CD4-positive, alpha-beta T cell (primary cell): ENCODE results near the gene SMTNL1. TPM values are rescaled to one million over a fixed set of nuclear protein-coding genes. Genes with fewer than 3 reads are reported as not detected.
A peak's percentile ranks its signal among the peaks of the same experiment; 100 is the strongest.

ENCODE experiments used
- ATAC-seq: fragments of 200-7000 bp; cut with Tn5 transposase; one replicate; pipeline ENCODE4 v1.10.0; 2022; ENCODE audit warnings: mild to moderate bottlenecking; ENCODE audit not compliant: poor library complexity
- CTCF ChIA-PET: fragments of 350-600 bp; sonication (Branson Sonifier 250); formaldehyde crosslinking; loops from one replicate; lab custom pipeline; 2021; ENCODE audit warnings: antibody characterized with exemption, inconsistent platforms; lab: Charles Lee
- POLR2A ChIA-PET: fragments of 350-600 bp; sonication (Branson Sonifier 250); formaldehyde crosslinking; loops from one replicate; lab custom pipeline; 2021; ENCODE audit warnings: antibody characterized with exemption, inconsistent platforms; lab: Charles Lee
- DNase-seq, 14 experiments: peaks; one replicate each; pipeline ENCODE4 v3.0.0-alpha.2; 2013 to 2020; ENCODE audit warnings: mixed read lengths in 2 of 14
- H3K27ac ChIP-seq, 2 donors: one replicate each; pipeline versions ENCODE4 v1.5.1 to v1.7.0; 2013; ENCODE audit warnings: low read length in 2 of 2, low read depth in 1 of 2, mild to moderate bottlenecking in 1 of 2
- H3K27me3 ChIP-seq, 2 experiments: 1 replicate in 1 of 2; 2 replicates in 1 of 2; pipeline versions ENCODE4 v1.6.1 to v1.7.0; 2013; ENCODE audit warnings: low read length in 2 of 2, control low read depth in 1 of 2, mild to moderate bottlenecking in 1 of 2, moderate library complexity in 1 of 2; ENCODE audit not compliant: insufficient read depth in 2 of 2, control insufficient read depth in 1 of 2
- H3K36me3 ChIP-seq: one replicate; pipeline ENCODE4 v1.6.1; 2013; ENCODE audit warnings: low read length, control low read depth; ENCODE audit not compliant: insufficient read depth
- H3K4me1 ChIP-seq: one replicate; pipeline ENCODE4 v1.6.1; 2013; ENCODE audit warnings: low read length, control low read depth; ENCODE audit not compliant: insufficient read depth
- H3K4me3 ChIP-seq: one replicate; pipeline ENCODE4 v1.5.1; 2013; ENCODE audit warnings: mild to moderate bottlenecking, low read length, moderate library complexity
- H3K9me3 ChIP-seq, 2 experiments: 1 replicate in 1 of 2; 2 replicates in 1 of 2; pipeline versions ENCODE4 v1.6.1 to v1.7.0; 2013; ENCODE audit warnings: low read length in 2 of 2, mild to moderate bottlenecking in 2 of 2, control low read depth in 1 of 2, moderate library complexity in 1 of 2; ENCODE audit not compliant: control insufficient read depth in 1 of 2, insufficient read depth in 1 of 2
- H3K27ac Mint-ChIP-seq: one replicate; pipeline ENCODE4 v1.8.0; 2020; ENCODE audit warnings: mixed read lengths
- H3K27me3 Mint-ChIP-seq: one replicate; pipeline ENCODE4 v1.8.0; 2021; ENCODE audit warnings: mixed read lengths
- H3K36me3 Mint-ChIP-seq: one replicate; pipeline ENCODE4 v1.8.0; 2021; ENCODE audit warnings: low read depth, mixed read lengths
- H3K4me1 Mint-ChIP-seq: one replicate; pipeline ENCODE4 v1.8.0; 2021; ENCODE audit warnings: low read depth, mixed read lengths
- H3K4me3 Mint-ChIP-seq: one replicate; pipeline ENCODE4 v1.8.0; 2020; ENCODE audit warnings: mild to moderate bottlenecking, mixed read lengths
- H3K9me3 Mint-ChIP-seq: one replicate; pipeline ENCODE4 v1.8.0; 2020; ENCODE audit warnings: mixed read lengths
- CTCF ChIP-seq: fragments of 200-600 bp; IDR thresholded peaks from one replicate; pipeline ENCODE4 v1.8.0; 2022; ENCODE audit warnings: antibody characterized with exemption, mild to moderate bottlenecking
- intact Hi-C, 2 experiments: fragments of 100-400 bp; cut with DNase I in 1 of 2; cut with micrococcal nuclease in 1 of 2; formaldehyde crosslinking; loops; one replicate each; pipeline versions ENCODE4 v1.15.1 to v1.9.0; 2023 to 2025; cut with DNase I, micrococcal nuclease
- total RNA-seq, 174 experiments: library from RNA in 2 of 174; stranded (reverse) in 2 of 174; gene quantifications; one replicate each; pipeline ENCODE4 v1.2.3 and lab custom pipeline; 2021 to 2026

The SMTNL1 gene
- total RNA-seq, 2 experiments from 2014 or later, result not detected

DNA sequence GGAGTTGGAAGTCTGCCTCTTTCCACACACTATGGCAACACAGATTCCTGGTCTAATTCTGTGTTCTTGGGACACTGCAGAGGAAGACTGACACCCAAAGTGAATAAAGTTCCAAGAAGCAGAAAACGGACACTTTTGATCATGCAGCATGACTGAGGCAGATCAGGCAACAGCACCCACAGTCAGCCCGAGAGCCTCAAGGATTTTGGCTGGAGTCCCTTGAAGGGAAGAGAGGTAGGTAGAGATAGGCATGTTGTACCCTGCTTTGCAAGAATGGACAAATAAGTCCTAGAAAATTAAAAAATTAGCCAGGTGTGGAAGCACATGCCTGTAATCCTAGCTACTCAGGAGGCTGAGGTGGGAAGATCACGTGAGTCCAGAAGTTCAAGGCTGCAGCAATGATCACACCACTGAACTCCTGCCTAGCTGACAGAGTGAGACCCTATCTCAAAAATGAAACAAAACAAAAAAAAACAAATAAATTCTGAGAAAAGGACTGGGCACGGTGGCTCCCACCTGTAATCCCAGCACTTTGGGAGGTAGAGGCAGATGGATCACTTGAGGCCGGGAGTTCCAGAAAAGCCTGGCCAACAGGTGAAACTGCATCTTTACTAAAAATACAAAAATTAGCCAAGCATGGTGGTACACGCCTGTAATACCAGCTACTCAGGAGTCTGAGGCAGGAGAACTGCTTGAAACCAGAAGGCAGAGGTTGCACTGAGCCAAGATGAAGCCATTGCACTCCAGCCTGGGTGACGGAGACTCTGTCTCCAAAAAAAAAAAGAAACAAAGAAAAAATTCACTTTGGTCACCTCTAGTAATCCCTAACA lies 28.8 kb upstream of the SMTNL1 start:
- Mint-ChIP-seq H3K4me1 (peaks cover 27% of the 10 kb centered on the region), H3K9me3 (no peaks in the 10 kb centered on the region), H3K4me3 (no peak overlapping the region), H3K27ac (no peak overlapping the region), H3K27me3 (no peaks in the 10 kb centered on the region), H3K36me3 (peaks cover 8% of the 10 kb centered on the region)
- DNase-seq (no peak), ATAC-seq (no peak)
- Histone ChIP-seq H3K27ac (no peak overlapping the region), H3K27me3 (no peaks in the 10 kb centered on the region), H3K9me3 (no peaks in the 10 kb centered on the region), H3K4me3 (no peak overlapping the region), H3K4me1 (peaks cover 11% of the 10 kb centered on the region), H3K36me3 (peaks cover 9% of the 10 kb centered on the region)
- no peak for TF ChIP-seq CTCF
- intact Hi-C loops, result no loop called here
- ChIA-PET CTCF (no interaction called here), POLR2A (no interaction called here)

GRCh38 chr11:57511741-57512430 lies 25.5 kb upstream of the SMTNL1 start:
- Mint-ChIP-seq H3K27ac (peak overlapping the region; percentile 19), H3K36me3 (peaks cover 6% of the 10 kb centered on the region), H3K4me1 (peaks cover 35% of the 10 kb centered on the region), H3K27me3 (no peaks in the 10 kb centered on the region), H3K9me3 (no peaks in the 10 kb centered on the region), H3K4me3 (peak overlapping the region; percentile 9)
- ChIA-PET POLR2A (interaction anchor here (1.0 to 1.2 kb wide), 2 partner anchors 20 to 229 kb away, joined by 3 read pairs; partner anchors contain the start of gene SELENOH), CTCF (interaction anchor here (0.6 to 1.4 kb wide), 3 partner anchors 18 to 88 kb away, joined by 3 to 9 read pairs (median 4); no protein-coding TSS in a partner anchor)
- Histone ChIP-seq H3K27ac (no peak overlapping the region), H3K9me3 (peaks cover 0 to 5% of the 10 kb centered on the region in 2 experiments), H3K27me3 (no peaks in the 10 kb centered on the region), H3K4me1 (peaks cover 32% of the 10 kb centered on the region), H3K4me3 (no peak overlapping the region), H3K36me3 (no peaks in the 10 kb centered on the region)
- TF ChIP-seq CTCF, result no peak
- intact Hi-C loops, result no loop called here
- no peak for ATAC-seq
- DNase-seq, result no peak

DNA sequence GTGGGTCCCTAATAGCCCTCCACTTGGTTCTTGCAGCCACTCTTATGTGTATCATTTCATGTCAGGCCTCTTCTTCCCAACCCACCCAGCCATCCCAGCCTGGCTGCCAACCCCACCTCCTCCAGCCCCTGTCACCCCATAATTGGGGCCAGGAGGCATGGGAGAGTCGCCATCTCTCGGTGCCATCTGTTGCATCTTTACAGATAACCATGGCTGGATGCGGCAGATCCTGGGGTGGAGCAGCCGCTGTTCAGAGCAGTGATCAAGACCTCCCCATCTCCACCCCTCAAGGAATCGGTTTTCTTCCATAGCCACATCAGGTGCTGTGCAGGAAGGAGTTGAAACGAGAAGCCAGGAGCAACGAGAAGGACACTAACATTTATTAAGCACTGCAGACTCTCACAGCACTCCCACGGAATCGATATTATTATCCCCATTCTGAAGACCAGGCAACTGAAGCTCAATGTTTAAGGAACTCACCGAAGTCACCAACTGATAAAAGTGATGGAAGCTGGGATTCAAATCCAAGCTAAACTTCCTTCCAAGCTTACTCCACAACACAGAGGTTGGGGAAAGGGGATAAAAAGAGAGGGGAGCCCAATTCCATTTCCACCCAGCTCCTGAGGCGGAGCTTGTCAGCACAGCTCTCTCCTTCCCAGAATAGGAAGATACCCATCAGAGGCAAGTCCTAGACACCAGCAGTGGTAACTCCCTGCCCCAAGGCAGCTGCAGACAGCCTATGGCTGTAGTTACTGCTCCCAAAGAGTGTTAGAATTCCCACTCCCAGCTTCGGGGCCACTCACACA lies 24.5 kb upstream of the SMTNL1 start:
- Mint-ChIP-seq H3K36me3 (peaks cover 6% of the 10 kb centered on the region), H3K27ac (peak overlapping the region; percentile 69), H3K27me3 (no peaks in the 10 kb centered on the region), H3K9me3 (no peaks in the 10 kb centered on the region), H3K4me3 (peak overlapping the region; percentile 98), H3K4me1 (peaks cover 35% of the 10 kb centered on the region)
- H3K4me1 ChIP-seq, result peaks cover 32% of the 10 kb centered on the region
- no peak overlapping the region for H3K4me3 ChIP-seq
- ChIA-PET POLR2A (interaction anchor here (1.5 to 1.6 kb wide), 2 partner anchors 12 to 19 kb away, joined by 3 to 9 read pairs; no protein-coding TSS in a partner anchor), CTCF (interaction anchor here (1.4 to 4.9 kb wide), 3 partner anchors 14 to 55 kb away, joined by 9 to 19 read pairs (median 9); no protein-coding TSS in a partner anchor)
- H3K36me3 ChIP-seq, result no peaks in the 10 kb centered on the region
- intact Hi-C loops, result no loop called here
- TF ChIP-seq CTCF, result no peak
- H3K9me3 ChIP-seq, result peaks cover 0 to 5% of the 10 kb centered on the region in 2 experiments
- DNase-seq (no peak), ATAC-seq (no peak)
- no peaks in the 10 kb centered on the region for H3K27me3 ChIP-seq
- no peak overlapping the region for H3K27ac ChIP-seq
